ENCODE measurements around the gene WWP2.
"Not testable (repeated sequence)": the region's sequence is repeated elsewhere in the genome, so short reads cannot be mapped to it uniquely, and the experiment has no call there.

Gene WWP2

GRCh38 chr16:69798466-69798865, 36.3 kb downstream of the WWP2 start:
- no peak for DNase-seq

- no peak for DNase-seq
These were observed 37.5 kb downstream of the WWP2 start for GRCh38 chr16:69799611-69800031.

- no peak for DNase-seq
These were observed 42.2 kb downstream of the WWP2 start for GRCh38 chr16:69804297-69804696.

GRCh38 chr16:69806776-69807175, 44.6 kb downstream of the WWP2 start:
- DNase-seq = not testable (repeated sequence)

GRCh38 chr16:69812688-69813014, 50.5 kb downstream of the WWP2 start:
- DNase-seq = no peak

GRCh38 chr16:69814078-69814477, 51.9 kb downstream of the WWP2 start:
- DNase-seq = no peak

GRCh38 chr16:69814561-69814960, 52.4 kb downstream of the WWP2 start:
- DNase-seq = no peak

GRCh38 chr16:69815216-69815883, 53.2 kb downstream of the WWP2 start:
- DNase-seq = not testable (repeated sequence)

- DNase-seq = no peak
These were observed 54.9 kb downstream of the WWP2 start for GRCh38 chr16:69816996-69817395.

GRCh38 chr16:69818891-69819545, 56.9 kb downstream of the WWP2 start:
- DNase-seq = no peak

GRCh38 chr16:69820926-69821541, 58.9 kb downstream of the WWP2 start:
- no peak for DNase-seq

GRCh38 chr16:69821844-69822173, 59.7 kb downstream of the WWP2 start:
- DNase-seq = no peak

- DNase-seq = no peak
These were observed 60.2 kb downstream of the WWP2 start for GRCh38 chr16:69822174-69822935.

- no peak for DNase-seq
These were observed 61.9 kb downstream of the WWP2 start for GRCh38 chr16:69823831-69824563.

GRCh38 chr16:69824564-69825142, 62.5 kb downstream of the WWP2 start:
- DNase-seq = not testable (repeated sequence)

- no peak for DNase-seq
These were observed 65.4 kb downstream of the WWP2 start for GRCh38 chr16:69827524-69827923.

GRCh38 chr16:69829338-69829737, 67.2 kb downstream of the WWP2 start:
- no peak for DNase-seq

GRCh38 chr16:69830146-69830533, 68.0 kb downstream of the WWP2 start:
- no peak for DNase-seq

GRCh38 chr16:69830534-69831211, 68.5 kb downstream of the WWP2 start:
- no peak for DNase-seq

GRCh38 chr16:69831212-69832123, 69.3 kb downstream of the WWP2 start:
- DNase-seq = no peak
